ENCODE data around the gene CAPSL.
"Not testable (repeated sequence)": the region's sequence is repeated elsewhere in the genome, so short reads cannot be mapped to it uniquely, and the experiment has no call there.

Gene CAPSL

GRCh38 chr5:35938568-35939227, at the start of gene CAPSL:
TSS of gene CAPSL (minus strand) at chr5:35938622. CDS start at chr5:35921120, 17,502 bp downstream.
- no peaks in the 10 kb centered on the region for H3K9me3 ChIP-seq
- H3K36me3 ChIP-seq: no peaks in the 10 kb centered on the region
- H3K27me3 ChIP-seq: no peaks in the 10 kb centered on the region
- no peak within 1 kb of the TSS for H3K4me3 ChIP-seq (ENCODE audit: low read depth in 1 of 2, low read length in 1 of 2)
- H3K4me1 ChIP-seq (ENCODE audit: control insufficient read depth in 1 of 2, insufficient read depth in 1 of 2, low read depth in 1 of 2, low read length in 1 of 2): no peaks in the 10 kb centered on the region
- TF ChIP-seq CTCF (IDR thresholded peaks at IDR 0.05): no peak
- no peak within 1 kb of the TSS for H3K27ac ChIP-seq

GRCh38 chr5:35987776-35988175, 49.4 kb upstream of the CAPSL start:
- H3K4me3 ChIP-seq (ENCODE audit: low read depth in 1 of 2, low read length in 1 of 2): no peak overlapping the region
- H3K27ac ChIP-seq: no peak overlapping the region
- H3K27me3 ChIP-seq: peaks cover 23% of the 10 kb centered on the region
- H3K9me3 ChIP-seq: no peaks in the 10 kb centered on the region
- TF ChIP-seq CTCF (IDR thresholded peaks at IDR 0.05): no peak
- H3K4me1 ChIP-seq (ENCODE audit: control insufficient read depth in 1 of 2, insufficient read depth in 1 of 2, low read depth in 1 of 2, low read length in 1 of 2): no peaks in the 10 kb centered on the region
- no peaks in the 10 kb centered on the region for H3K36me3 ChIP-seq

GRCh38 chr5:35979715-35980114, 41.3 kb upstream of the CAPSL start:
- Histone ChIP-seq H3K4me3 (ENCODE audit: low read depth in 1 of 2, low read length in 1 of 2) (no peak overlapping the region), H3K27ac (no peak overlapping the region), H3K36me3 (no peaks in the 10 kb centered on the region), H3K9me3 (no peaks in the 10 kb centered on the region), H3K4me1 (ENCODE audit: control insufficient read depth in 1 of 2, insufficient read depth in 1 of 2, low read depth in 1 of 2, low read length in 1 of 2) (no peaks in the 10 kb centered on the region), H3K27me3 (no peaks in the 10 kb centered on the region)
- no peak for TF ChIP-seq CTCF (IDR thresholded peaks at IDR 0.05)

- H3K36me3 ChIP-seq; H3K4me3 ChIP-seq (ENCODE audit: low read depth in 1 of 2, low read length in 1 of 2); H3K27me3 ChIP-seq; H3K4me1 ChIP-seq (ENCODE audit: control insufficient read depth in 1 of 2, insufficient read depth in 1 of 2, low read depth in 1 of 2, low read length in 1 of 2); H3K27ac ChIP-seq; H3K9me3 ChIP-seq: not testable (repeated sequence)
Observed at GRCh38 chr5:35976859-35977258, 38.4 kb upstream of the CAPSL start.

- TF ChIP-seq CTCF (IDR thresholded peaks at IDR 0.05): no peak
- Histone ChIP-seq H3K4me1 (ENCODE audit: control insufficient read depth in 1 of 2, insufficient read depth in 1 of 2, low read depth in 1 of 2, low read length in 1 of 2) (no peaks in the 10 kb centered on the region), H3K27me3 (no peaks in the 10 kb centered on the region), H3K9me3 (no peaks in the 10 kb centered on the region), H3K27ac (no peak overlapping the region), H3K4me3 (ENCODE audit: low read depth in 1 of 2, low read length in 1 of 2) (no peak overlapping the region), H3K36me3 (no peaks in the 10 kb centered on the region)
Observed at GRCh38 chr5:35974570-35974969, 36.1 kb upstream of the CAPSL start.

- Histone ChIP-seq H3K9me3 (no peaks in the 10 kb centered on the region), H3K4me3 (ENCODE audit: low read depth in 1 of 2, low read length in 1 of 2) (no peak overlapping the region), H3K36me3 (no peaks in the 10 kb centered on the region), H3K27me3 (no peaks in the 10 kb centered on the region), H3K27ac (no peak overlapping the region), H3K4me1 (ENCODE audit: control insufficient read depth in 1 of 2, insufficient read depth in 1 of 2, low read depth in 1 of 2, low read length in 1 of 2) (no peaks in the 10 kb centered on the region)
- TF ChIP-seq CTCF (IDR thresholded peaks at IDR 0.05): no peak
Observed at GRCh38 chr5:35971878-35972210, 33.4 kb upstream of the CAPSL start.
